Skeletal muscle satellite cell (primary cell): Measurements from ENCODE around the gene GNLY.

Experiments used
- H3K27me3 ChIP-seq: 2 replicates; pipeline ENCODE4 v1.7.0; 2013; ENCODE audit warnings: low read length; ENCODE audit not compliant: control insufficient read depth, insufficient read depth
- H3K36me3 ChIP-seq: 2 replicates; pipeline ENCODE4 v1.7.0; 2013; ENCODE audit warnings: mild to moderate bottlenecking, control low read depth, low read length; ENCODE audit not compliant: insufficient read depth
- H3K4me1 ChIP-seq: 2 replicates; pipeline ENCODE4 v1.7.0; 2013; ENCODE audit warnings: low read length; ENCODE audit not compliant: control insufficient read depth, insufficient read depth
- H3K4me2 ChIP-seq: 2 replicates; pipeline ENCODE4 v1.7.0; 2013; ENCODE audit warnings: mild to moderate bottlenecking, low read length
- H3K4me3 ChIP-seq: 2 replicates; pipeline ENCODE4 v1.7.0; 2013; ENCODE audit warnings: low read length
- H3K9ac ChIP-seq: 2 replicates; pipeline ENCODE4 v1.7.0; 2013; ENCODE audit warnings: mild to moderate bottlenecking, low read depth, low read length, moderate library complexity
- H3K9me3 ChIP-seq: replicated peaks from 2 replicates; pipeline ENCODE4 v1.7.0; 2013; ENCODE audit warnings: mild to moderate bottlenecking, control low read depth, low read length
- small RNA-seq: library from RNA; depleted of rRNA; stranded (forward); fragments of <200 nt; gene quantifications from one replicate; pipeline ENCODE3, GENCODE V24; 2012

The GNLY gene

DNA sequence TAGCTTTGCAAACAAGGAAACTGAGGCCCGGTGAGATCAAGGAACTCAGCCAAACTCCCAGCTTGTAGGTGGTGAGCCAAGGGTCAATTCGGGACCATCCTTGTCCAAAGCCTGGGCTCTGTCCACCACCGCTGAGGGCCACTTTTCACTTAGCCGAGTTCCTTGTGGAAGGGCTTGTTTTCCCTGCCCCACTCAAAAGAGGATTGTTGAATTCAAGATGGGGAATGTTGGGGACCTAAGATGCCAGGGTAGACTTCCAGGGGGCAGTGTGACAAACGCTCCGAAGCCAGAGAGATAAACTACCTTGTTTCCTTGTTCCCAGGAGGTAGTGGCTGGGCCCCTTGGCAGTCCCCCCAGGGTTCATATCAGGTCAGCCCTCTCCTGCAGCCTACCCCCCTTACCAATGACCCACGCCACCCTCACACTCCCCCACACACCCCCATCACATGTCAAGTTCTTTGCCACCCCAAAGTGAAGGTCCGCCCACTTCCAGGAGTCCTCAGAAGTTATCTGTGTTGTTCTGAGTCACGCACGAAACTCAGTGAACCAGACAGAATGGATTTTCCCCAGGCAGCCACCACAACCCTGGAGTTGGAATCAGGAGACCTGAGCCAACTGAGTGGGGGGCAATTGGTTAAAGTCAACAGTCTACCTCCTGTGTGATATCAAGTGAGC, 49.3 kb downstream of the GNLY start:
- no peaks in the 10 kb centered on the region for H3K27me3 ChIP-seq
- H3K36me3 ChIP-seq, result no peaks in the 10 kb centered on the region
- peak overlapping the region; percentile 95 for H3K9ac ChIP-seq
- H3K4me2 ChIP-seq, result peak overlapping the region; percentile 84
- no peaks in the 10 kb centered on the region for H3K9me3 ChIP-seq
- peaks cover 60% of the 10 kb centered on the region for H3K4me1 ChIP-seq
- peak overlapping the region; percentile 42 for H3K4me3 ChIP-seq

DNA sequence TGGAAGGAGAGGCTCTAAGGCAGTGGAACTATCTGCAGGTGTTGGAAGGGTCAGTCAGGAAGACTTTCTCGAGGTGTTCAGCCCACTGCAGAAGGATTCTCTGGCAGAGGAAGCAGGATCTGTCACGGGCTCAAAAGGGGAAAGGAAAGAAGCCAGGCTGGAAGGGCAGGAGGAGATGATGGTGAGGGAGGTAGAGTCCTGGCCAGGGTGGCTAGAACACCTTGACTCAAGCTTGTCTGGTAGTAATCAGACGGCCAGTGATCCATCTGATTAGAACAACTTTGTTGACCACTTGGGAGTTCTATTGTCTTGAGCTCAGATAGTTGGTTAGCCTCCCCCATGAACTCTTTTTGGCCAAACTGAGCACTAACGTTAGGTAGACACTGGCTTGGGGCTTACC, 49.9 kb downstream of the GNLY start:
- Histone ChIP-seq H3K4me3 (peak overlapping the region; percentile 34), H3K9me3 (no peaks in the 10 kb centered on the region), H3K27me3 (no peaks in the 10 kb centered on the region), H3K36me3 (no peaks in the 10 kb centered on the region), H3K4me1 (peaks cover 65% of the 10 kb centered on the region), H3K9ac (peak overlapping the region; percentile 64), H3K4me2 (peak overlapping the region; percentile 84)

DNA sequence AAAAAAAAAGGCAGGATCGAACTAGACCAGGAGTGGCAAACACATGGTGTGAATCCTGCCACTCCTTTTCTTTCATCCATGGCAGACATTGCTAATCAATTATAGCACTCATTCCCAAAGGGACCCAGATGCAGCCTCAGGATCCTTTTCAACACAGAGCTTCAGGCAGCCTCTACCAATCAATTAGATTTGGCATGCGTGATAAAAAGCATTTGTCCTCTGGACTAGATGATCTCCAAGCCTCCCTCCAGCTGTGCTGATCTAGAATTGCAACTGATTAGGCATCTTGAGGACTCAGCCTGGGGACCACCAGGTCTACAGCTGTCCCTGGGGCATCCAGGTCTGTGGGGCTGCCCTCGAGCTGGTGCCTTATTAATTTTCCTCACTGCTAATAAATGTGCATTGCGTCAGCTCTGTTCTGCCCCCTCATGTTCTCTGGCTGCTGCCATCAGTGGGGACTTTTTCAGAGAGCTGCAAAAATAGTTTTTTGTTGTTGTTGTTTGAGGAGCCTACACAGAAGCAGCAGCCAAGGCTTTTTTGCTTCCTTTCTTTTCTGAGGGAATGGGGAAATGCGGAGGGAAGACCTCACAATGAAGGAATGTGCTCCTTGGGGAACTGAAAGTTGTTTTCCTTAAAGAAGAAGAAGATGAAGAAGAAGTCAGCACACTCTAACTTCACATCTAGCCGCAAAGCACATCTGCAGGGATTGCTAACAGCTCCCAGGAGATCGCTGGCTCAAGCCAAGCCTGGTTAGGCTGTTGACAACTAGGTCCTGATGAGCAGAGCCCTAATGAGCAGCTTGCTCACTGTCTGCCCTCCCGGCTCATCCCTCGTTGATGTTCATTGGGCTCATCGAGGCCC, 50.8 kb downstream of the GNLY start:
- Histone ChIP-seq H3K9ac (peak overlapping the region; percentile 64), H3K4me1 (peaks cover 71% of the 10 kb centered on the region), H3K4me2 (peak overlapping the region; percentile 84), H3K9me3 (no peaks in the 10 kb centered on the region), H3K27me3 (no peaks in the 10 kb centered on the region), H3K36me3 (no peaks in the 10 kb centered on the region), H3K4me3 (peak overlapping the region; percentile 53)

DNA sequence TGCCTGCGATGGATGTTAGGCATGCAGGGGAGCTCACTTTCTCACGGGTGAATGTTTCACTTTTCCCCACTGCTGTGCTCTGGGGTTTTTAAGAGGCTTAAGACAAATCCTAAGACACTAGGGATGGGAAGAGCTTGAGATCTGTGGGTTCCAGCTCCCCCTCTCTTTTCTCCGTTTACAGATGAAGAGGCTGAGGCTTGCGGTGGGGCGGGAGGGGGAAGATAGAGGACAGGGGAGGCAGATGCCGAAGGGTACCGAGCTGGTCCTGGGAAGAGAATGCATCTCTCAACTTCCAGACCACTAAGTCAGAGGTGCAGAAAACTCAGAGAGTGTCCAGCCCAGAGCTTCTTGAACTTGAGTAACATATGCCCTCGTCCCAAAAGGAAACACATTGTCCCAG, 51.5 kb downstream of the GNLY start:
- Histone ChIP-seq H3K9ac (peak overlapping the region; percentile 64), H3K36me3 (no peaks in the 10 kb centered on the region), H3K4me3 (peak overlapping the region; percentile 53), H3K4me1 (peaks cover 70% of the 10 kb centered on the region), H3K4me2 (peak overlapping the region; percentile 84), H3K27me3 (no peaks in the 10 kb centered on the region), H3K9me3 (no peaks in the 10 kb centered on the region)

DNA sequence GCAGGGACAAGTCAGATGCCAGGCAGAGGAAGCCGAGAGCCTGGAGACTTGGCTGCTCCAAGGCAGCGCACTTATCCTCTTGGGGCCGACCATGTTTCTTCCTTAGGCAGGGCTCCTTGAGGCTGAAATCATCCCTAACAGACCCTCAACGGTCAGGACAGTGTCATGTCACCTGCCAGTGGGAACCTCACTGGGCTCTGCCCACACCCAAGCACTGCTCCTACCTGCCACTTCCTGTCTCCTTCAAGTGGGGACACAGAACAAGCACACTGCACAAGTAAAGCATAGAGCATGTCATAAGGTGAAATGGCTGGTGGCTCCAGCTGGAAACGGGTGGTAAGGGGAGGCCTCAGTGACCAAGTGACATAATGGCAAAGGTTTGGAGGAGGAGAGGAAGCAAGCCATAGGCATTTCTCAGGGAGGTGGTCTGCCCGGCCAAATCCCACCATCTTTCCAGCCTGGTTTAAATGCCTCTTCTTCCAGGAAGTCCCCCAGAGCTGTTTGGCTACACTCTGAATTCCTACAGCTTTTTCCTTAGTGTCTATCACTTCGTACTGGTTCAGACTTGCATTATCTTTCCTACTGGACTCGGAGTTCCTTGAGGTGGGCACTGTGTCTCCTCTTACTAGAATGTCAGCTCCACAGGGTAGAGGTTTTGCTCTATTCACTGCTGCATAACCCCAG, 52.3 kb downstream of the GNLY start:
- Histone ChIP-seq H3K9ac (no peak overlapping the region), H3K9me3 (no peaks in the 10 kb centered on the region), H3K4me3 (no peak overlapping the region), H3K36me3 (no peaks in the 10 kb centered on the region), H3K27me3 (no peaks in the 10 kb centered on the region), H3K4me2 (no peak overlapping the region), H3K4me1 (peaks cover 70% of the 10 kb centered on the region)

DNA sequence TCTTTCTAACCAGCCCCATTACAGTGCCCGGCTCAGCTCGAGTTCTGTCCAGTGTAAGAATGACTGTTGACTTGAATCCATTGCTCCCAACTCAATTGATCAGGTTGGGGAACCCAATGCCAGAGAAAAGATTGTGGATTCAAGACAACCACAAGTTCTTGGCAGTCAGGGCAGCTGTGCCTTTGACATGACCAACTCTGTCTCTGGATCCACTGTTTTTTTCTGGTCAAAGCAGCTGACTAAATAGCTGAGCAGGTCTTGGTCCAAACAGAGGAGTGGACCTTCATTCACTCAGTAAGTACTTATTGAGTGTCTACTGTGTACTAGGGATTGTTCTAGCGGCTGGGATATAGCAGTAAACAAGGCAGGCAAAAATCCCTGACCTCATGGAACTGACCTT, 53.3 kb downstream of the GNLY start:
- no peak overlapping the region for H3K4me2 ChIP-seq
- no peaks in the 10 kb centered on the region for H3K27me3 ChIP-seq
- H3K36me3 ChIP-seq, result no peaks in the 10 kb centered on the region
- H3K4me3 ChIP-seq, result no peak overlapping the region
- peaks cover 66% of the 10 kb centered on the region for H3K4me1 ChIP-seq
- H3K9ac ChIP-seq, result no peak overlapping the region
- no peaks in the 10 kb centered on the region for H3K9me3 ChIP-seq

DNA sequence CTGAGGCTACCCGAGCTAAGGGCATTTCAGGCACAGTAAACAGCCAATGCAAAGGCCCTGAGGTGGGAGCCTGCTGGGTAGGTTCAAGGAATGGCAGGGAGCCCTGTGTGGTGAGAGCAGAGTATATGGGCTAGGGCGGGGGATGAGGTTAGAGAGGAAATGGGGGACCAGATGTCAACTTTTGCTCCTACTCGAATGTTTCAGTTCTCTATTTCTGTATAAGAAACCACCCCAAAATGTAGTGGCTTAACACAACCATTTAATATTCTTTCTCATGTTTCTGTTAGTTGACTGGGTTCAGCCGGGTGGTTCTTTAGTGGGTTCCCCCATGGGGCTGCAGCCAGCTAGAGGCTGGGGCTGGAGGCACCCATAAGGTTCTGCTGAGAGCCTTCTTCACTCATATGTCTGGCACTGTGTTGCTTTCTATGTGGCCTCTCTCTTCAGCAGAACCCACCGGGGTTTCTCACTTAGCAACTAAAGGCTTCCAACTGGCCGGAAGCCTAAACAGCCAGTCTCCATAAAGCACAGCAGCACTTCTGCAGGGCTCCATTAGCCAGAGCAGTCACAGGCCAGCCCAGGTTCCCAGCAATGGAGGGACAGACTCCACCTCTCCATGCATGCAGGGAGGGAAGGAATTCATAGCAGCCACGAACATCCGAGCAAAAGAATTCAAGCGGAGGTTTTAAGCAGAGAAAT, 54.0 kb downstream of the GNLY start:
- Histone ChIP-seq H3K4me1 (peaks cover 66% of the 10 kb centered on the region), H3K9ac (no peak overlapping the region), H3K4me2 (no peak overlapping the region), H3K36me3 (no peaks in the 10 kb centered on the region), H3K4me3 (no peak overlapping the region), H3K27me3 (no peaks in the 10 kb centered on the region), H3K9me3 (no peaks in the 10 kb centered on the region)

Small RNA genes lying within 50 kb of the gene (small RNA-seq; reads per million reads assigned to genes)
- 1.7 reads per million, percentile 60 among the genes with 10 or more reads in this experiment for gene RNU1-38P
